Measurements from ENCODE around the gene TRHDE. TPM values are rescaled to one million over a fixed set of nuclear protein-coding genes. Genes with fewer than 3 reads are reported as not detected.

The TRHDE gene
- total RNA-seq, 4 donors from 2014 or later = 0.77 to 31.2 (median 12.9) TPM

DNA sequence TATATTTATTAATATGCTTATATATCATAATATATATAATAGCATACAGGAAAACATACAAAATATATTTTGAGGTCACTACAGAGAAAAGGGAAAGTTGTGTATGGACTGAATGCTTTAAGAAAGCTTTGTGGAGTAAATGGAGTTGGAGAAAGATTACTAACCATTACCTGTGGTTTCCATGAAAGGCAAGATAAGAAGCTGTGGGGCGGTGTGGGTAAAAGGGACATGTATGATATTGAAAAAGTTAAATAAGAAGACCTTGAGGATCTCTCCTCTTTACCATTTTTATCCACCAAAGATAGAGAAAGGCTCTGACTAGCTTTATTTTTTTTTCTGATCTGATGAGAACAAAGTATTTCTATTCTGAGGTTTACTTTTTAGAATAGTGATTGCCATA is 404.4 kb downstream of the TRHDE start:
- H3K9me3 ChIP-seq = no peaks in the 10 kb centered on the region
- no peak overlapping the region for H3K27ac ChIP-seq
- no peaks in the 10 kb centered on the region for H3K36me3 ChIP-seq
- intact Hi-C loops (cut with DNase I; ENCODE audit: low total_unique reads) = no loop called here
- no peaks in the 10 kb centered on the region for H3K27me3 ChIP-seq
- H3K4me1 ChIP-seq = no peaks in the 10 kb centered on the region
- no peak for TF ChIP-seq POLR2A (IDR thresholded peaks at IDR 0.05)
- TF ChIP-seq, protein P1, sequence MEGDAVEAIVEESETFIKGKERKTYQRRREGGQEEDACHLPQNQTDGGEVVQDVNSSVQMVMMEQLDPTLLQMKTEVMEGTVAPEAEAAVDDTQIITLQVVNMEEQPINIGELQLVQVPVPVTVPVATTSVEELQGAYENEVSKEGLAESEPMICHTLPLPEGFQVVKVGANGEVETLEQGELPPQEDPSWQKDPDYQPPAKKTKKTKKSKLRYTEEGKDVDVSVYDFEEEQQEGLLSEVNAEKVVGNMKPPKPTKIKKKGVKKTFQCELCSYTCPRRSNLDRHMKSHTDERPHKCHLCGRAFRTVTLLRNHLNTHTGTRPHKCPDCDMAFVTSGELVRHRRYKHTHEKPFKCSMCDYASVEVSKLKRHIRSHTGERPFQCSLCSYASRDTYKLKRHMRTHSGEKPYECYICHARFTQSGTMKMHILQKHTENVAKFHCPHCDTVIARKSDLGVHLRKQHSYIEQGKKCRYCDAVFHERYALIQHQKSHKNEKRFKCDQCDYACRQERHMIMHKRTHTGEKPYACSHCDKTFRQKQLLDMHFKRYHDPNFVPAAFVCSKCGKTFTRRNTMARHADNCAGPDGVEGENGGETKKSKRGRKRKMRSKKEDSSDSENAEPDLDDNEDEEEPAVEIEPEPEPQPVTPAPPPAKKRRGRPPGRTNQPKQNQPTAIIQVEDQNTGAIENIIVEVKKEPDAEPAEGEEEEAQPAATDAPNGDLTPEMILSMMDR (IDR thresholded peaks at IDR 0.05) = no peak
- no peak overlapping the region for H3K4me3 ChIP-seq
- no peak for DNase-seq

DNA sequence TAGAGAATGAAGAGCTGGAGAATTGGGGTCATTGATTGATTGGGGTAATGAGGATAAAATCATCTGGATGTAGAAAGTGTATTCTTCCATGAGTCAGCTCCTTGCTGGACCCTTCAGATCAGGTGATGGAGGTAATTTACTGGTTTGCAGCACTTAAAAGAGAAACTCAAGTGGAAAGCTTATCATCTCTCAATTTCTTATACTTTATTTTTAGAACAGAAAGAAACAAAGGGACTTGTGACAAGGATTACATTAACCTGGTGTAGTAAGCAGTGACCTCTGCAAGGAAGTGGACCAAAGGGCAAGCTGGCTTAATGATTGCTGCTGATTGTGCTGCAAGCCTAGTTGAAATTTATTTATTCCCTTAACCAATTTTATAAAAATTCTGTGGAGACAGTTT is 405.0 kb downstream of the TRHDE start:
- TF ChIP-seq, protein P1 (IDR thresholded peaks at IDR 0.05) = no peak
- no peak for TF ChIP-seq POLR2A (IDR thresholded peaks at IDR 0.05)
- H3K4me3 ChIP-seq = no peak overlapping the region

DNA sequence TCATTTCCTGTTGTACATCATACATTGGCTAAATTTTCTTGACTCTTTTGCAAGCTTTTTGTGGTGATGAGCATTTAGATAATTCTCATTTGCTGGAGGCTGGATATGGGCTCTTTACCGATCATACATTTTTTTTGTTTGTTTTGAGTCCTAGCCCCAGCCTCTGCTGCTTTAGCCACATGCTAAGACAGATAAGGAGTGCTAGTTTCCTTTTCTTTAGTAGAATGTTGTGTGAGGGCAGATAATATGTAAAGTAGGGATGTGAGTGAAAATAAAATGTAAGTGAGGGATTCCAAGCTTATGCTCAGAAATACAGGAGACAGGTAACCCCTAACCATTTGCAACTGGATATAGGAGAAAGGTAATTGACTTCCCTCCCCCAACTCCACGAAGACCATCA is 405.7 kb downstream of the TRHDE start:
- no peaks in the 10 kb centered on the region for H3K36me3 ChIP-seq
- no peak for DNase-seq
- intact Hi-C loops (cut with DNase I; ENCODE audit: low total_unique reads) = no loop called here
- no peaks in the 10 kb centered on the region for H3K27me3 ChIP-seq
- no peak overlapping the region for H3K4me3 ChIP-seq
- no peak overlapping the region for H3K27ac ChIP-seq
- no peak for TF ChIP-seq POLR2A (IDR thresholded peaks at IDR 0.05)
- TF ChIP-seq, protein P1 (IDR thresholded peaks at IDR 0.05) = no peak
- H3K9me3 ChIP-seq = no peaks in the 10 kb centered on the region
- no peaks in the 10 kb centered on the region for H3K4me1 ChIP-seq

More for the DNA sequence above, 405.0 kb downstream of the TRHDE start:
- intact Hi-C loops (cut with DNase I; ENCODE audit: low total_unique reads) = no loop called here
- H3K4me1 ChIP-seq = no peaks in the 10 kb centered on the region
- no peaks in the 10 kb centered on the region for H3K27me3 ChIP-seq
- DNase-seq = no peak
- H3K36me3 ChIP-seq = no peaks in the 10 kb centered on the region
- no peaks in the 10 kb centered on the region for H3K9me3 ChIP-seq
- no peak overlapping the region for H3K27ac ChIP-seq

DNA sequence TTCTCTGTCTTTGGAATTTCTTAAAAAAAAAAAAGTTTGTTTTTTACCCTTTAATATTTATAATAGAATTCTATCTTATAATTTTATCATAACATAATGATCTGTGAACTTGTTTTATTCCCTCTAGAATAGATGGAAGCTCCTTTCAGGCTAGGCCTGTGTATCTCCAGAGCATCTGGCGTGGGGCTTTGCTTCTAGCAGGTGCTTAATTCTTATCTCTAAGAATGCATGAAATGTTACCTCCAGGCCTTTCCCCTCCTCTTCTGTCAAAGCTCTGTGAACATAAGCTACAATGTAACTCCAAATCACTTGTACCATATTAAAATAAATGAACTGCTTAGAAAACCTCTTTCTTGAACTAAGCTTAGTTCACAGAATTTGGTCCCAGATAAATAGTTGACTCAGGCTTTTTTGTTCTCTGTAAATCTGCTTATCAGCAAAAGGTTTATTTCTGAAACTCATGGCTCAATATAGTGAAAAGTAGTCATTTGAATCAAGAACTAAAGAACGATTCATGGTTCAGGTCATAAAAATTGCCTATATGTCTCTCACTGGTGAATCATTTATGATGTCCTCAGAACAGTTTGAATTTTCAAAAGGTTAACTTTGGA is 407.1 kb downstream of the TRHDE start:
- no peaks in the 10 kb centered on the region for H3K36me3 ChIP-seq
- H3K4me1 ChIP-seq = no peaks in the 10 kb centered on the region
- H3K27ac ChIP-seq = no peak overlapping the region
- no peak for TF ChIP-seq POLR2A (IDR thresholded peaks at IDR 0.05)
- TF ChIP-seq, protein P1 (IDR thresholded peaks at IDR 0.05) = no peak
- intact Hi-C loops (cut with DNase I; ENCODE audit: low total_unique reads) = no loop called here
- no peak for DNase-seq
- H3K4me3 ChIP-seq = no peak overlapping the region
- H3K27me3 ChIP-seq = no peaks in the 10 kb centered on the region
- H3K9me3 ChIP-seq = no peaks in the 10 kb centered on the region

DNA sequence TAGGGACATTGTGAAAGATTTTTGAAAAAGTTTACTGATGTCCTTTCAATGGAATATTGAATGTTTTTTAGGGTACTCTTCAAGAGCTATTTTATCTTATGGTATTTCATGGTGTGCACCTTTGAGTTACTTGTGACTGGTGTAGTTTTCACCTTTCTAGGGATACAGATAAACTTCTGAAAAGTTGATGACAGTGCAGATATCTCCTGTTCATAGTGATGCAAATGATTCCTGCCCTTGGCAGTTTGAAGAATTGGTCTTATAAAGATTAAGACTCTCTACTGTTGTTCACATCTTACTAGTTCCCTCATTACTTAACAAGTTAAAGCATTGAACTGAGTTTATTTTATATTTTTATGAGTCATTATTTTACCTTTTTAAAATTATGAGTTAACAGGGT is 408.9 kb downstream of the TRHDE start:
- Histone ChIP-seq H3K36me3 (no peaks in the 10 kb centered on the region), H3K27me3 (no peaks in the 10 kb centered on the region), H3K4me3 (no peak overlapping the region), H3K27ac (no peak overlapping the region), H3K4me1 (no peaks in the 10 kb centered on the region), H3K9me3 (no peaks in the 10 kb centered on the region)
- no peak for DNase-seq
- TF ChIP-seq, protein P1 (IDR thresholded peaks at IDR 0.05) = no peak
- TF ChIP-seq POLR2A (IDR thresholded peaks at IDR 0.05) = no peak
- intact Hi-C loops (cut with DNase I; ENCODE audit: low total_unique reads) = no loop called here
